ENCODE data around the gene CATSPER3. TPM values are rescaled to one million over a fixed set of nuclear protein-coding genes. Genes with fewer than 3 reads are reported as not detected.

Gene CATSPER3
- total RNA-seq, 1 experiment from 2014 or later = 0.40 TPM

DNA sequence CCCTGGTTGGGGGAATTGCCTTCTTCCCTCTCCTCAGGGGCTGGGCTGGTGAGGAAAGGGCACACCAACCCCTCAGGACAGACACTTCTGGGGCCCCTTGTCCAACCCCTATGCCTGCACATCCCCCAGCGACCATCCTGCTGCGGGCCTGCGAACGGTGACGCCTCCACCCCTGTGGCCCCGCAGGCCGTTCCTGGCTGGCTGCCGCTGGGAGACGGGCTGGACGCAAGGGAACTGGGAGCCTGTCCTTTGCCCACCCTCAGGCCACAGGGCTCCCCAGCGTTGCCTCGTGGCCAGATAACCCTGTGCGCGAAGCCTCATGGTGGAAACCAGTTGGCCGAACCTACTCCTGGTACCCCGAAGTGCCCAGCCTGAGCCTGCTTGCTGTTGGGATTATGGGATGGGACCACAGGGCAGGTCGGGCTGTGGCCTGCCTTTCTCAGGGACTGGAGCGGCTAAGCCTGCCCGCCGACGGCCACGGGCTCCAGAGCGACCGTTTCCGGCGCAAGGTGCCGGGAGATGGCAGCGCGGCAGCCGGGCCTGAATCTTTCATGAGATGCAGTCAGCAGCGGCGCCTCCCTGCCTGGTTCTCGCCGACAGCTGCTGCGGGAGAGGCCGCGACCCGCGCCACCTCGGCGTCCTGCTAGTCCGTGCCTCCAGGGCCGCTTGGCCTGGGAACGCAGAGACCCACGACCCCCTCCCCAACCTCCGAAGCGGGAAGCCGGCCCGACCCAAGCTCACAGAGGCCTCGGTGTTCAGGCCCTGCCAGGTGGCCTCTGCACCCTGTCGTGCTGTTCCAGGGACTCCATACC lies 72.8 kb downstream of the CATSPER3 start:
- no peak for DNase-seq
- H3K79me2 ChIP-seq (ENCODE audit: low read length) = no peaks in the 10 kb centered on the region
- H3K9ac ChIP-seq (ENCODE audit: low read length) = no peak overlapping the region
- no peaks in the 10 kb centered on the region for H3K36me3 ChIP-seq (ENCODE audit: low read depth, low read length)
- H3K27ac ChIP-seq (ENCODE audit: low read length) = no peak overlapping the region
- no peaks in the 10 kb centered on the region for H3K27me3 ChIP-seq (ENCODE audit: low read length)
- no peak for ATAC-seq
- POLR2A ChIA-PET (ENCODE audit: unreplicated experiment) = no interaction called here
- H2AFZ ChIP-seq (ENCODE audit: low read length) = no peak overlapping the region
- no peaks in the 10 kb centered on the region for H3K4me1 ChIP-seq (ENCODE audit: insufficient read depth, low read length)
- no peaks in the 10 kb centered on the region for H4K20me1 ChIP-seq (ENCODE audit: low read length)
- H3K9me3 ChIP-seq (ENCODE audit: low read length) = no peaks in the 10 kb centered on the region
- H3K9me2 ChIP-seq (replicated peaks; ENCODE audit: low read length) = no peaks in the 10 kb centered on the region
- CTCF ChIA-PET = no interaction called here
- no TSS peak for BruUV-seq (replicated peaks)
- H3K4me3 ChIP-seq (ENCODE audit: low read length) = no peak overlapping the region
- intact Hi-C loops (cut with micrococcal nuclease) = no loop called here
- TF ChIP-seq CTCF (conservative IDR thresholded peaks at IDR 0.05; ENCODE audit: low read depth, low read length) (no peak), EZH2phosphoT487 (IDR thresholded peaks at IDR 0.05; ENCODE audit: borderline replicate concordance, low read length) (no peak), EZH2 (IDR thresholded peaks at IDR 0.05; ENCODE audit: low read length, unreplicated experiment) (no peak)
- H3K4me2 ChIP-seq (ENCODE audit: low read length) = no peak overlapping the region
- H3F3A ChIP-seq (ENCODE audit: low read length, unreplicated experiment) = no peaks in the 10 kb centered on the region

DNA sequence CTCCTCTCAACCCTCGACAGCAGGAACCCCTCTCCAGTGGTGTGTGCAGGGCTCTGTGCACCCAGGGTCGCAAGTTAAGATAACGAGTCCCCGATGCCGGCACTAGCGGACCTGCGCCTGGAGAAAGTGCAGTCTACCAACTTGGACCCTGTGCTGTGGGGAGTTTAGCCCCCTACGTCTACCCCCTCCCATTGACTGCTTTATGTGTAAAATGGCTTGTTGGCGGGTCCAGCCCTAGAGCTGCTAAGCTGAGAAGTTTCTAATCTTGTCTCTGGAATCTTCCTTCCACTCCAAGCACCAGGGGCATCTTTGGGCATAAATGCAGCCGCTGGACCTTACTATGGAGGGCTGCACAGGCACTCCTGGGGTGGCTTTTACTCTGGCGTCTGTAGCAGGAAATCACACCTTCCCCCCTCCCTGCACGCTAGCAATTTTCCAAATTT lies 73.5 kb downstream of the CATSPER3 start:
- H3K9ac ChIP-seq (ENCODE audit: low read length) = no peak overlapping the region
- ATAC-seq = no peak
- ChIA-PET CTCF (no interaction called here), POLR2A (ENCODE audit: unreplicated experiment) (no interaction called here)
- no peaks in the 10 kb centered on the region for H3K27me3 ChIP-seq (ENCODE audit: low read length)
- no peaks in the 10 kb centered on the region for H3K9me2 ChIP-seq (replicated peaks; ENCODE audit: low read length)
- H3K36me3 ChIP-seq (ENCODE audit: low read depth, low read length) = no peaks in the 10 kb centered on the region
- H3K79me2 ChIP-seq (ENCODE audit: low read length) = no peaks in the 10 kb centered on the region
- H3K4me2 ChIP-seq (ENCODE audit: low read length) = no peak overlapping the region
- no peaks in the 10 kb centered on the region for H4K20me1 ChIP-seq (ENCODE audit: low read length)
- H2AFZ ChIP-seq (ENCODE audit: low read length) = no peak overlapping the region
- TF ChIP-seq EZH2phosphoT487 (IDR thresholded peaks at IDR 0.05; ENCODE audit: borderline replicate concordance, low read length) = no peak
- no peak for TF ChIP-seq CTCF (conservative IDR thresholded peaks at IDR 0.05; ENCODE audit: low read depth, low read length)
- no peak for TF ChIP-seq EZH2 (IDR thresholded peaks at IDR 0.05; ENCODE audit: low read length, unreplicated experiment)
- H3K27ac ChIP-seq (ENCODE audit: low read length) = no peak overlapping the region
- no peak for DNase-seq
- no TSS peak for BruUV-seq (replicated peaks)
- intact Hi-C loops (cut with micrococcal nuclease) = no loop called here
- no peaks in the 10 kb centered on the region for H3F3A ChIP-seq (ENCODE audit: low read length, unreplicated experiment)
- no peaks in the 10 kb centered on the region for H3K4me1 ChIP-seq (ENCODE audit: insufficient read depth, low read length)
- no peak overlapping the region for H3K4me3 ChIP-seq (ENCODE audit: low read length)
- H3K9me3 ChIP-seq (ENCODE audit: low read length) = no peaks in the 10 kb centered on the region

- ChIA-PET POLR2A (ENCODE audit: unreplicated experiment) (no interaction called here), CTCF (no interaction called here)
- Histone ChIP-seq H3K79me2 (ENCODE audit: low read length) (no peaks in the 10 kb centered on the region), H3K4me1 (ENCODE audit: insufficient read depth, low read length) (no peaks in the 10 kb centered on the region), H3K4me2 (ENCODE audit: low read length) (no peak overlapping the region), H4K20me1 (ENCODE audit: low read length) (no peaks in the 10 kb centered on the region), H3F3A (ENCODE audit: low read length, unreplicated experiment) (no peaks in the 10 kb centered on the region), H3K9ac (ENCODE audit: low read length) (no peak overlapping the region), H3K4me3 (ENCODE audit: low read length) (no peak overlapping the region), H3K27me3 (ENCODE audit: low read length) (no peaks in the 10 kb centered on the region), H3K9me2 (replicated peaks; ENCODE audit: low read length) (no peaks in the 10 kb centered on the region), H3K9me3 (ENCODE audit: low read length) (no peaks in the 10 kb centered on the region), H3K36me3 (ENCODE audit: low read depth, low read length) (no peaks in the 10 kb centered on the region), H3K27ac (ENCODE audit: low read length) (no peak overlapping the region), H2AFZ (ENCODE audit: low read length) (no peak overlapping the region)
- no peak for DNase-seq
- no peak for ATAC-seq
- no TSS peak for BruUV-seq (replicated peaks)
- intact Hi-C loops (cut with micrococcal nuclease) = no loop called here
- TF ChIP-seq EZH2phosphoT487 (IDR thresholded peaks at IDR 0.05; ENCODE audit: borderline replicate concordance, low read length) (no peak), CTCF (conservative IDR thresholded peaks at IDR 0.05; ENCODE audit: low read depth, low read length) (no peak), EZH2 (IDR thresholded peaks at IDR 0.05; ENCODE audit: low read length, unreplicated experiment) (no peak)
These were observed 74.0 kb downstream of the CATSPER3 start for GRCh38 chr5:135041726-135042125.

Data from PC-3 (cell line).